ENCODE results near the gene RAD54L.
A peak's percentile ranks its signal among the peaks of the same experiment; 100 is the strongest.
"Not testable (repeated sequence)": the region's sequence is repeated elsewhere in the genome, so short reads cannot be mapped to it uniquely, and the experiment has no call there.

Gene RAD54L

GRCh38 chr1:46247436-46248121, at the start of gene RAD54L:
Gene RAD54L, plus strand, starts transcription at chr1:46247763. Its CDS starts 643 bp downstream, at chr1:46248406.
- peak; percentile 97 to 98 for DNase-seq

- DNase-seq = peak; percentile 65 to 82
Measured at GRCh38 chr1:46197964-46198811, 49.4 kb upstream of the RAD54L start, which contains the start of gene POMGNT1. Gene POMGNT1, minus strand, starts transcription at chr1:46198434. Its CDS starts 613 bp downstream, at chr1:46197821.

- no peak for DNase-seq
Measured at GRCh38 chr1:46199233-46199749, 48.3 kb upstream of the RAD54L start.

GRCh38 chr1:46203738-46204405, 43.7 kb upstream of the RAD54L start:
- no peak for DNase-seq

GRCh38 chr1:46204406-46204742, 43.2 kb upstream of the RAD54L start:
- no peak for DNase-seq

GRCh38 chr1:46205141-46205540, 42.4 kb upstream of the RAD54L start:
- no peak for DNase-seq

- DNase-seq = no peak
Measured at GRCh38 chr1:46205791-46206190, 41.8 kb upstream of the RAD54L start.

- DNase-seq = no peak
Measured at GRCh38 chr1:46206399-46206798, 41.2 kb upstream of the RAD54L start.

GRCh38 chr1:46210561-46210960, 37.0 kb upstream of the RAD54L start:
- DNase-seq = no peak

- DNase-seq = no peak
Measured at GRCh38 chr1:46211051-46211450, 36.5 kb upstream of the RAD54L start.

GRCh38 chr1:46215504-46215903, 32.1 kb upstream of the RAD54L start:
- DNase-seq = no peak

- no peak for DNase-seq
Measured at GRCh38 chr1:46218443-46218842, 29.1 kb upstream of the RAD54L start.

GRCh38 chr1:46219551-46220520, 27.7 kb upstream of the RAD54L start:
- DNase-seq = no peak

GRCh38 chr1:46220808-46221207, 26.8 kb upstream of the RAD54L start:
- DNase-seq = no peak

GRCh38 chr1:46221749-46222148, 25.8 kb upstream of the RAD54L start:
- DNase-seq = no peak

GRCh38 chr1:46223055-46223454, 24.5 kb upstream of the RAD54L start:
- DNase-seq = not testable (repeated sequence)

- peak; percentile 62 to 67 for DNase-seq
Measured at GRCh38 chr1:46223472-46223943, 24.1 kb upstream of the RAD54L start.

- DNase-seq = no peak
Measured at GRCh38 chr1:46224966-46225365, 22.6 kb upstream of the RAD54L start.

GRCh38 chr1:46231231-46231630, 16.3 kb upstream of the RAD54L start:
- DNase-seq = not testable (repeated sequence)

GRCh38 chr1:46236882-46237281, 10.7 kb upstream of the RAD54L start:
- DNase-seq = no peak

- DNase-seq = not testable (repeated sequence)
Measured at GRCh38 chr1:46238865-46239264, 8.7 kb upstream of the RAD54L start.

- not testable (repeated sequence) for DNase-seq
Measured at GRCh38 chr1:46241733-46242132, 5.8 kb upstream of the RAD54L start.
